Esophagus squamous epithelium (tissue), 4 donors: ENCODE results near the gene IKZF5.

Source experiments
- CTCF ChIP-seq, 6 experiments: fragments of 450-650 bp in 4 of 6; fragments of 200-600 bp in 2 of 6; sonication (generic) in 2 of 6; IDR thresholded peaks; one replicate each; pipeline ENCODE4 v1.5.1; 2016 to 2019; ENCODE audit warnings: antibody characterized with exemption in 6 of 6, mild to moderate bottlenecking in 4 of 6, moderate library complexity in 4 of 6
- POLR2A ChIP-seq, 4 donors: fragments of 450-650 bp; IDR thresholded peaks; one replicate each; pipeline ENCODE4 v1.6.1; 2017; ENCODE audit warnings: antibody characterized with exemption in 4 of 4, mild to moderate bottlenecking in 4 of 4, moderate library complexity in 3 of 4

GRCh38 chr10:123031124-123031523 lies 22.5 kb upstream of the IKZF5 start:
- no peak for TF ChIP-seq CTCF (IDR thresholded peaks at IDR 0.05)
- no peak for TF ChIP-seq POLR2A (IDR thresholded peaks at IDR 0.05)
